Activated T-cell treated with anti-CD3 and anti-CD28 coated beads, Interleukin-2, amount 50 U/mL, for 48 hours (primary cell): ENCODE data around the gene APOB.
"Not testable (repeated sequence)": the region's sequence is repeated elsewhere in the genome, so short reads cannot be mapped to it uniquely, and the experiment has no call there.

Experiments
- DNase-seq, 2 experiments: peaks; one replicate each; pipeline ENCODE4 v3.0.0-alpha.2; 2020

Gene APOB

GRCh38 chr2:21033237-21034155 lies 10.4 kb downstream of the APOB start:
- DNase-seq: no peak

- no peak for DNase-seq
Observed at GRCh38 chr2:21032338-21033236, 11.3 kb downstream of the APOB start.

DNA sequence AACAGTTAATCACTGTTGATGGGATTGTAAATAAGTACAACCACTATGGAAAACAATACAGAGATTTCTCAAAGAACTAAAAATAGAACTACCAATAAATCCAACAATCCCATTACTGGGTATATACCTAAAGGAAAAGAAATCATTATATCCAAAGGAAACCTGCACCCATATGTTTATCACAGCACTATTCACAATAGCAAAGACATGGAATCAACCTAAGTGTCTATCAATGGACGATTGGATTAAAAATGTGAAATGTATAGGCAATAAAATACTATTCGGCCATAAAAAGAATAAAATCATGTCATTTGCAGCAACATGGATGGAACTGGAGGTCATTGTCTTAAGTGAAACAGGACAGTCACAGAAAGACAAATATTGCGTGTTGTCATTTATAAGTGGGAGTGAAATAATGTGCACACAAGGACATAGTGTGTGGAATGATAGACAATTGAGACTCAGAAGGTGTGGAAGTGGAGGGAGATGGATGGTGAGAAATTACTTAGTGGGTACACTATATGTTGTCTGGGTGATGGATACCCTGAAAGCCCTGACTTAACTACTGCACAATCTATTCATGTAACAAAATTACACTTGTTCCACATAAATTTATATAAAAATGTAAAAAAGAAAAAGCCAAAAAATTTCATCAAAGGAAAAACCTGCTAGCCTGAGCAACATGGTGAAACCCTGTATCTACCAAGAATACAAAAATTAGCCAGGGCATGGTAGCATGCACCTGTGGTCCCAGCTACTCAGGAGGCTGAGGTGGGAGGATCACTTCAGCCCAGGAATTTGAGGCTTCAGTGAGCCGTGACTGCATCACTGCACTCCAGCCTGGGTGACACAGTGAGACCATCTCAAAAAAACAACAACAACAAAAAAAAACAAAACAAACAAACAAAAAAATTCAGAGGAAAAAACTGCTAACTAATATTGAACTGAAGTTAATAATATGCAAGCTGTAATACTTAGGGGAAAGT lies 12.6 kb downstream of the APOB start:
- no peak for DNase-seq

- DNase-seq: no peak
Observed at GRCh38 chr2:21029519-21029918, 14.4 kb downstream of the APOB start.

- DNase-seq: not testable (repeated sequence)
Observed at GRCh38 chr2:21028951-21029350, 14.9 kb downstream of the APOB start.

GRCh38 chr2:21028021-21028947 lies 15.6 kb downstream of the APOB start:
- DNase-seq: no peak

DNA sequence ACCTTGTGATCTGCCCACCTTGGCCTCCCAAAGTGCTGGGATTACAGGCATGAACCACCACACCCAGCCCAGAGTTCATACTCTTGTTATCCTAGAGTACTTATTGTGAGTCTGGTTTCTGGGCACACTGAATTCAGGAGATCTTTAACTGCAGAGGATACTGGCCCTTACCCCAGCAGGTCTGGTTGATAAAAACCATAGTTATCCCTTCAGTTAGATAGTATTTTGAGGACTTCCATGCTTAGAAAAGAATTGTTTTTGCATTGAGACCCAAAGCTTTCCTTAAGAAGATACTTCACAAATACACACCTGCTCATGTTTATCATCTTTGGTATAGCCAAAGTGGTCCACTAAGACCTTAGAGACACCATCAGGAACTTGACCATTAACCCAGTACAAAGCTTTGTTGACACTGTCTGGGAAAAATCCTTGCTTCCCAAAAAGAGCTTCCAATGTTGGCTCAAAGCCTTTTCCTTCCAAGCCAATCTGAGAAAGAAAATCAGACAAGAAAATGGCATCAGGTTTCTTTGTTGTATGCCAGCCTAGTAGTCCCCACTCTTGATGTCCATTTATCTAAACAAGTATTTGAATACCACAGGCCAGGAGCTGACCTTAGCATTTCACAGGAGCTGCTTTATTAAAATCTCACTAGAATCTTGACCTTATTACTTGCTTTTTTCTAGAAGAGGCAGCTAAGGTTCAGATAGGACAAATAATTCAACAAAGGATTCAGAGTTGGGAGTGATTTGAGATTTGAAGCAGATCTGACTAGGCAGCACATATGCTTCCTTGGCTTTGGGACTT lies 17.2 kb downstream of the APOB start:
- DNase-seq: no peak

DNA sequence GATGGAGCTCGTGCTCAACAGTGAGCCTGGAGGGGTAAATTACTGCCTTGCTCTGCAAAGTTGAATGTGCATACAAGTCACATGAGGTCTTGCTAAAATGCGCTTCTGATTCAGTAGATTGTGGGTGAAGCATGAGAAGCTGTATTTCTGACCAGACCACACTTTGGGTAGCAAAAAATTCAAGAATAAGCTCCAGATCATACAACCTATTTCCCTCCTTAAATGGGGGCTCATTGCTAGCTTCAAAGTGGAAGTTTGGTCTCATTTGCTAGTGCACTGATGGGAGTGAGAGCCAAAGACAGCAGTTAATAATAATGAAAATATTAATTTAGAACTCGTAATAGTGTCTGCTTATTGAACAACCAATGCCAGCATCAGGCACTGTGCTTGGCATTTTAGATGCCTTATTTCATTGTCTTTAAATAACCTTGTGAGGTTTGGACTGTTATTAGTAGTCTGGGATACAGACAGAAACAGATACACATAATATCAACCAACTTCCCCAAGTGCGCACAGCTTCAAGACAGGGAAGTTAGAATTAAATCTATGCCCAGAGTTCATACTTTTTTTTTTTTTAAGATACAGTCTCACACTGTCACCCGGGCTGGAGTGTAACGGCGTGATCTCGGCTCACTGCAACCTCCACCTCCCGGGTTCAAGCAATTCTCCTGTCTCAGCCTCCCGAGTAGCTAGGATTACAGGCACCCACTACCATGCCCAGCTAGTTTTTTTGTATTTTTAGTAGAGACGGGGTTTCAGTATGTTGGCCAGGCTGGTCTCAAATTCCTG lies 18.0 kb downstream of the APOB start:
- DNase-seq: no peak

DNA sequence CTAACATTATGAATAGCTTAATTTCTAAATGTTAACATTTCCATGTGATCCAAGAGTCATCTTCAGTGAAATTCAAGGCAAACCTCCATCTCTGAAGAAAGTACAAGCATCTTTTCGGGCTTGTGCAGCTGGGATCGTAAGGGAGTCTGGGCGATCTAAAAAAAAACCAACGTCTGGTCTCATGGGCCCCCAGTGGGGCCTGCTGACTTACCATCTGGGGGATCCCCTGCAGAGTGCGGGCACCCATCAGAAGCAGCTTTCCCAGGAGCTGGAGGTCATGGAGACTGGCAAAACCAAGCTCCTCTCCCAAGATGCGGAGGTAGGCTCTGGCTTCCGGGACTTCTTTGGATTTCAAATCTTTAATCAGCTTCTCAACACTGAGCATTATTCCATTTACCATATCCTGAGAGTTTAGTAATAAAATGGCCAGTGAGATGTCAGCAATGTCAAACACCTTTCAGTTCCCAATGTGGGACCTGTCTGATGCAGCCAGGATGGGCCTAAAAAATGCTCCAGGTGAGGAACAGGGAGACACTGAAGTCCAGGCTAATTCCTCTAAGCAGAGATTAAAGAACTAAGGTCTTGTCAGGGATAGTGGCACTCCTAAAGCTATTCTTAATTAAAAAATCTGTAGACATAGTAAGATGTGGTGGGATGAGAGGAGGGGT lies 19.0 kb downstream of the APOB start:
- no peak for DNase-seq

GRCh38 chr2:21024198-21024597 lies 19.7 kb downstream of the APOB start:
- no peak for DNase-seq

DNA sequence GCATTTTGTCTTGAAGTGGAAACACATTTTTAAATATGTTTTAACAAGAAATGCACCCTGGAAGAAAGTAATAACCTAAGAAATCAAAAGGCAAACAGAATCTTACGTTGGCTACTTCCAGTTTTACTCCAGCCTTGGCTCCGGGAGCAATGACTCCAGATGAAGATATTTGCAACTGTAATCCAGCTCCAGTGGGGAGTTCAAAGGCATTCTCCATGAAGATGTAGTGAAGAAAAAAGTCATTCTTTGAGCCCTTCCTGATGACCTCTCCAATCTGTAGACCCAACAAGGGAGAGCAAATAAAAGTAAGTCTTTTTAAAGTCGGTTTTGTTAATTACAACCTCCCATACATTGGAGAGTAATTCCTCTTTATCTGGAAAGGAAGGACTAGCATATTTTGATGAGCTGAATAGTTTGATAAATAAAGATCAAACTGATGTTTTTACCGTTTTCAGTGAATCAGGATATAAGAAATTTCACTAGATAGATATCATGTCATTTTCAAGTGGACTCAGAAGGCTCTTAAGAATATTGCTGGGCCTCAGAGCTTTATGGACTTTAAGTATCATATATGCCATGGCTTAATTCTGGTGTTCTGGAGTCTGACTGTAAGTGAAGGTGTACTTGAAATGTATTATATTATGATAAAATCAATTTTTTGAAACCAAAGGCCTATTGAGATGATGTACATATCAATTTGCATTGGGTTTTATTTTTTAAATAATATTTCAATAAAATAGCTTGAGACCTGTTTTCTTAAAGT lies 20.3 kb downstream of the APOB start:
- no peak for DNase-seq

GRCh38 chr2:21022792-21023367 lies 21.0 kb downstream of the APOB start:
- DNase-seq: no peak

DNA sequence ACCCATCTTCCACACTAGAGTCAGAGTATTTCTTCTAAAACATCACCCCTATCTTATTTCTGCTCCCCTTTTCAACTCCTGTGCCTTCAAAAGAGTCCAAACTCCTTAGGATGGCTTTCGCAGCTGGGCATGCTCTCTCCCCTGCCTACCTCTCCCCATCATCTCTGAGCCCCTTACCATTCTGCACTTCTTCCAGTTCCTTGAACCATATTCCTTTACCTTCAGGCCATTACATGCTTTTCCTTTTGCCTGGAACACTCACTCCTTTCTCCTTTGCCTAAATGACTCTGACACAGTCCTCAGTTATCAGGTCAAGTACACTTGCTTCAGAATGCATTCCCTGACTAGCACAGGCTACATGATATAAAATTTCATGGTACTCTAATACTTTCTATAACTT lies 22.4 kb downstream of the APOB start:
- no peak for DNase-seq

DNA sequence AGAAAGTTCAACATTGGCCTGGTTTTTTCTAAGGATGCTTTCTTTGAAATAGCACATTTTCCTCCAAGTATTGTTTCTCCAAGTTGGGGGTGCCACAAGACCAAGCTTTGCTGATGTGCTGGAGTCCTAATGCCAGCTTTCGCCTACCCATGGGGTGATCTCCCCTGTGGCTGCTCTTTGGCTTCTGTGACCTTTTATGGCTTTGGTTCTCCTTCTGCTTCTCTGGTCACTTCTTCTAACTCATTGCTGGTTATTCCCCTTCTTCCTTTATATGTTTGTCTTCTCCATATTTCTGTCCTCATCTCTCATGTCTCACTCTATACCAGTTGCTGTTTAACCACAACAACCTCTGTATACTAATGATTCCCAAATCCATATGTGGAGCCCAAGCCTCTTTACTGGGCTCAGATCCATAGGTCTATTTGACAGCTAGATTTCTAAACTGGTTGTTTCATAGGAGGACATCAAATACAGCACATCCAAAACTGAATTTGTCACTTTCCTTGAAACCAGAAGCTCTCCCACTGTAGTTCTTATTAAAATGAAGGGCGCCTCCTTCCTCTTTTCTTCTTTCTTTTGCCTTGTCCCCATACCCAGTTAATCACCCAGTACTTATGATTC lies 23.1 kb downstream of the APOB start:
- no peak for DNase-seq

DNA sequence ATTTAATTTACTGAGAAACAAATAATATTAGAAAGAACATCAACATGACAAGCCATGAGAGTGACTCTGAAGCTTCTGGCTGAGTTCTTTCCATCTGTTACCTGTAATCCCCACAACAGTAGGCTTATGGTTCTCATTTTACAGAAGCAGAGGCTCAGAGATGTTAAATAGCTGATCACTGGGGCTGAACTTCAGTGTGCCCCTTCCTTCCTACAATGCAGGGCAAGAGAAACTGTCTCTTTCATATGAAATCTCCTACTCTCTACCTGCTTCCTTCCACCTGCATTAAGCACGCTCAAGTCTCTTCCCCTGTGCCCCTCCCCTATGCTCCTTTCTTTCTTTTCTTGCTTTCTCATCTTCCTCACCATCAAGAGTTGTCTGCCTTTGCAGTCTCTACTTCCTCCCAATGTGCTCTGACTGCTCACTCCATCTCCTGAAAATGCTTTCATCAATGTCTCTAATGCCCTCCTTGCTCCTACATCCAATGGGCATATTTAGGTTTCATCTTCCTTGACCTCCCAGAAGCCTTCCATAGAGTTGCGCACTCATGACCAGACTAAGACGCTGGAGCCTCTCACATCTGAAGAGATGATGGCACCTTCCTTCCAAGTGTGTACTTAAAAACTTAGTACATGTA lies 23.7 kb downstream of the APOB start:
- DNase-seq: no peak

- no peak for DNase-seq
Observed at GRCh38 chr2:21019678-21020021, 24.2 kb downstream of the APOB start.
